H9 (cell line): ENCODE results near the gene CCR5. TPM values are rescaled to one million over a fixed set of nuclear protein-coding genes. Genes with fewer than 3 reads are reported as not detected.
"Not testable (repeated sequence)": the region's sequence is repeated elsewhere in the genome, so short reads cannot be mapped to it uniquely, and the experiment has no call there.

Experiments
- DNase-seq: peaks from one replicate; pipeline ENCODE4 v3.0.0-alpha.2; 2017
- H2AFZ ChIP-seq: one replicate; pipeline ENCODE4 v1.6.1; 2013; ENCODE audit warnings: mild to moderate bottlenecking, low read length, control low read depth, moderate library complexity
- H2AK5ac ChIP-seq: 2 replicates; pipeline ENCODE4 v1.6.1; 2013; ENCODE audit warnings: low read length, control low read depth, mixed read lengths; ENCODE audit not compliant: insufficient read length
- H2BK120ac ChIP-seq: one replicate; pipeline ENCODE4 v1.6.1; 2013; ENCODE audit warnings: low read depth, mild to moderate bottlenecking, low read length, control low read depth, inconsistent platforms; ENCODE audit not compliant: poor library complexity, severe bottlenecking
- H2BK12ac ChIP-seq: 2 replicates; pipeline ENCODE4 v1.6.1; 2013; ENCODE audit warnings: low read length, control low read depth, mixed read lengths, low read depth; ENCODE audit not compliant: insufficient read length
- H2BK15ac ChIP-seq: 2 replicates; pipeline ENCODE4 v1.6.1; 2013; ENCODE audit warnings: low read depth, low read length, control low read depth
- H2BK20ac ChIP-seq: one replicate; pipeline ENCODE4 v1.6.1; 2013; ENCODE audit warnings: low read depth, mild to moderate bottlenecking, low read length, control low read depth, inconsistent platforms; ENCODE audit not compliant: poor library complexity, severe bottlenecking
- H2BK5ac ChIP-seq: 2 replicates; pipeline ENCODE4 v1.6.1; 2013; ENCODE audit warnings: low read length, control low read depth, mixed read lengths; ENCODE audit not compliant: insufficient read length
- H3K14ac ChIP-seq: 2 replicates; pipeline ENCODE4 v1.6.1; 2013; ENCODE audit warnings: low read length, control low read depth; ENCODE audit not compliant: insufficient read depth
- H3K18ac ChIP-seq: 2 replicates; pipeline ENCODE4 v1.6.1; 2013; ENCODE audit warnings: low read depth, mild to moderate bottlenecking, mixed read lengths, low read length, control low read depth; ENCODE audit not compliant: insufficient read length
- H3K23ac ChIP-seq: 2 replicates; pipeline ENCODE4 v1.6.1; 2013; ENCODE audit warnings: low read length, control low read depth, mixed read lengths, low read depth; ENCODE audit not compliant: insufficient read length
- H3K23me2 ChIP-seq: 2 replicates; pipeline ENCODE4 v1.6.1; 2013; ENCODE audit warnings: low read depth, mild to moderate bottlenecking, mixed read lengths, low read length, control low read depth; ENCODE audit not compliant: insufficient read length, poor library complexity, severe bottlenecking
- H3K27ac ChIP-seq: 2 replicates; pipeline ENCODE4 v1.5.1; 2013; ENCODE audit warnings: low read length, control low read depth, mixed read lengths, low read depth; ENCODE audit not compliant: insufficient read length
- H3K27me3 ChIP-seq: 2 replicates; pipeline ENCODE4 v1.6.1; 2013; ENCODE audit warnings: low read length, control low read depth, inconsistent platforms; ENCODE audit not compliant: insufficient read depth
- H3K4ac ChIP-seq: 2 replicates; pipeline ENCODE4 v1.6.1; 2013; ENCODE audit warnings: low read depth, mild to moderate bottlenecking, control low read depth, inconsistent platforms, low read length, moderate library complexity
- H3K4me1 ChIP-seq: 2 replicates; pipeline ENCODE4 v1.6.1; 2013; ENCODE audit warnings: low read length, control low read depth, inconsistent platforms; ENCODE audit not compliant: insufficient read depth
- H3K4me2 ChIP-seq: 2 replicates; pipeline ENCODE4 v1.6.1; 2013; ENCODE audit warnings: low read length, control low read depth, mixed read lengths; ENCODE audit not compliant: insufficient read length, insufficient read depth
- H3K56ac ChIP-seq: 2 replicates; pipeline ENCODE4 v1.6.1; 2013; ENCODE audit warnings: low read depth, mild to moderate bottlenecking, mixed read lengths, low read length, control low read depth; ENCODE audit not compliant: insufficient read length
- H3K79me1 ChIP-seq: 2 replicates; pipeline ENCODE4 v1.6.1; 2013; ENCODE audit warnings: low read depth, mild to moderate bottlenecking, moderate library complexity, low read length, control low read depth, inconsistent platforms; ENCODE audit not compliant: insufficient read depth, poor library complexity, severe bottlenecking
- H3K79me2 ChIP-seq: 2 replicates; pipeline ENCODE4 v1.6.1; 2013; ENCODE audit warnings: low read length, control low read depth, inconsistent platforms; ENCODE audit not compliant: insufficient read depth
- H3K9ac ChIP-seq: 2 replicates; pipeline ENCODE4 v1.6.1; 2013; ENCODE audit warnings: low read length, control low read depth, mixed read lengths; ENCODE audit not compliant: insufficient read length; ENCODE audit errors: extremely low read depth
- H3K9me3 ChIP-seq: one replicate; pipeline ENCODE4 v1.6.1; 2013; ENCODE audit warnings: low read depth, low read length, inconsistent platforms; ENCODE audit not compliant: control insufficient read depth
- H3T11ph ChIP-seq: one replicate; pipeline ENCODE4 v1.6.1; 2013; ENCODE audit warnings: mild to moderate bottlenecking, low read length, control low read depth, inconsistent platforms
- H4K20me1 ChIP-seq: one replicate; pipeline ENCODE4 v1.6.1; 2013; ENCODE audit not compliant: control insufficient read depth, insufficient read length, insufficient read depth
- H4K5ac ChIP-seq: 2 replicates; pipeline ENCODE4 v1.6.1; 2013; ENCODE audit warnings: low read depth, mild to moderate bottlenecking, mixed read lengths, low read length, control low read depth; ENCODE audit not compliant: insufficient read length
- H4K8ac ChIP-seq: replicated peaks from 2 replicates; pipeline ENCODE4 v1.6.1; 2013; ENCODE audit warnings: low read length, control low read depth, mixed read lengths, low read depth; ENCODE audit not compliant: insufficient read length
- H4K91ac ChIP-seq: 2 replicates; pipeline ENCODE4 v1.6.1; 2013; ENCODE audit warnings: low read depth, mild to moderate bottlenecking, moderate library complexity, mixed read lengths, low read length, control low read depth; ENCODE audit not compliant: insufficient read length
- H3K27ac Mint-ChIP-seq, 3 experiments: 2 replicates in 2 of 3; 3 replicates in 1 of 3; pipeline ENCODE4 v1.8.0; 2020 to 2021; ENCODE audit warnings: mixed read lengths in 3 of 3, mild to moderate bottlenecking in 1 of 3, moderate library complexity in 1 of 3
- H3K27me3 Mint-ChIP-seq: 2 replicates; pipeline ENCODE4 v1.8.0; 2021; ENCODE audit warnings: low read depth, mild to moderate bottlenecking, moderate library complexity, mixed read lengths
- H3K36me3 Mint-ChIP-seq, 3 experiments: 2 replicates in 2 of 3; 3 replicates in 1 of 3; pipeline ENCODE4 v1.8.0; 2020 to 2021; ENCODE audit warnings: low read depth in 3 of 3, mixed read lengths in 3 of 3; ENCODE audit not compliant: insufficient read depth in 1 of 3
- H3K4me1 Mint-ChIP-seq, 2 experiments: 2 replicates each; pipeline ENCODE4 v1.8.0; 2020; ENCODE audit warnings: mixed read lengths in 2 of 2
- H3K4me3 Mint-ChIP-seq, 2 experiments: 2 replicates in 1 of 2; 3 replicates in 1 of 2; pipeline ENCODE4 v1.8.0; 2020 to 2021; ENCODE audit warnings: mild to moderate bottlenecking in 2 of 2, mixed read lengths in 2 of 2, moderate library complexity in 1 of 2
- H3K9me3 Mint-ChIP-seq, 2 experiments: 2 replicates in 1 of 2; 3 replicates in 1 of 2; pipeline ENCODE4 v1.8.0; 2020; ENCODE audit warnings: mild to moderate bottlenecking in 2 of 2, mixed read lengths in 2 of 2, moderate library complexity in 1 of 2
- WGBS: extraction: QIAGEN DNeasy Blood & Tissue Kit; methylation state at CpG from one replicate; pipeline ENCODE4 v1.1.7; 2013; ENCODE audit warnings: missing lambda C conversion rate, low lambda C conversion rate, mixed read lengths; ENCODE audit not compliant: insufficient read length; ENCODE audit errors: extremely low coverage; 5-methylcytosine and 5-hydroxymethylcytosine counted together
- total RNA-seq: library from RNA; stranded (reverse); gene quantifications from 2 replicates; pipeline ENCODE4 v1.2.1, GENCODE V29; 2021
- TF ChIP-seq, protein P1 (sequence below): fragments of 200-600 bp; sonication (generic); conservative IDR thresholded peaks from 3 replicates; pipeline ENCODE4 v1.8.0; 2021; ENCODE audit warnings: antibody characterized with exemption, mild to moderate bottlenecking

CCR5 gene
- total RNA-seq, 1 experiment from 2014 or later, result not detected

DNA sequence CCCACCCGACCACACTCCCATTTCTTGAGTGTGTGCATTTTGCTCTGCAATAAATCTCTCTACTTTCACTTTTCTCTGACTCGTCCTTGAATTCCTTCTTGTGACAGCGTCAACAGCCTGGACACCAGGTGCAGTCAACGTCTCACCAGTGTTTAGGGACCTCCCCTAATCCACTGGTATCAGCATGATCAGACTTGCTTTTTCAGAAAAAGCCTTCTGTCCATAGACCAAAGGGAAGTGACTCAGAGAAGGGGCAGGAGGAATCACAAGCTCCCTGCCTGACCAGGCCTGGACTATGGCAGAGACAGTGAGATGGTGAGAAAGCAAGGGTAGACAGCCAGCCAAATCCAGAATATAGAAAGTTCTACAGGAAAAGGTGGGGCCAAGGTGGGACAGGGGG is 15.5 kb downstream of the CCR5 start:
- Histone ChIP-seq H3K9ac (no peak overlapping the region), H2BK12ac (no peak overlapping the region), H3K9me3 (no peaks in the 10 kb centered on the region), H2BK20ac (no peak overlapping the region), H2BK5ac (no peak overlapping the region), H3K4me1 (no peaks in the 10 kb centered on the region), H3K56ac (no peak overlapping the region), H2BK15ac (no peak overlapping the region), H4K8ac (no peak overlapping the region), H4K20me1 (no peaks in the 10 kb centered on the region), H3K23ac (no peak overlapping the region), H3K18ac (no peak overlapping the region), H3K27ac (no peak overlapping the region), H3K4me2 (no peak overlapping the region), H3K79me1 (no peaks in the 10 kb centered on the region), H3K4ac (no peak overlapping the region), H2AK5ac (no peak overlapping the region), H2AFZ (no peak overlapping the region), H3T11ph (no peak overlapping the region), H3K79me2 (no peaks in the 10 kb centered on the region), H4K5ac (no peak overlapping the region), H3K23me2 (no peaks in the 10 kb centered on the region), H2BK120ac (no peak overlapping the region), H3K27me3 (no peaks in the 10 kb centered on the region), H4K91ac (no peak overlapping the region), H3K14ac (no peak overlapping the region)
- TF ChIP-seq, protein P1, sequence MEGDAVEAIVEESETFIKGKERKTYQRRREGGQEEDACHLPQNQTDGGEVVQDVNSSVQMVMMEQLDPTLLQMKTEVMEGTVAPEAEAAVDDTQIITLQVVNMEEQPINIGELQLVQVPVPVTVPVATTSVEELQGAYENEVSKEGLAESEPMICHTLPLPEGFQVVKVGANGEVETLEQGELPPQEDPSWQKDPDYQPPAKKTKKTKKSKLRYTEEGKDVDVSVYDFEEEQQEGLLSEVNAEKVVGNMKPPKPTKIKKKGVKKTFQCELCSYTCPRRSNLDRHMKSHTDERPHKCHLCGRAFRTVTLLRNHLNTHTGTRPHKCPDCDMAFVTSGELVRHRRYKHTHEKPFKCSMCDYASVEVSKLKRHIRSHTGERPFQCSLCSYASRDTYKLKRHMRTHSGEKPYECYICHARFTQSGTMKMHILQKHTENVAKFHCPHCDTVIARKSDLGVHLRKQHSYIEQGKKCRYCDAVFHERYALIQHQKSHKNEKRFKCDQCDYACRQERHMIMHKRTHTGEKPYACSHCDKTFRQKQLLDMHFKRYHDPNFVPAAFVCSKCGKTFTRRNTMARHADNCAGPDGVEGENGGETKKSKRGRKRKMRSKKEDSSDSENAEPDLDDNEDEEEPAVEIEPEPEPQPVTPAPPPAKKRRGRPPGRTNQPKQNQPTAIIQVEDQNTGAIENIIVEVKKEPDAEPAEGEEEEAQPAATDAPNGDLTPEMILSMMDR, result no peak
- no CpG with 5 or more reads among the region's 4 CpGs for WGBS
- Mint-ChIP-seq H3K36me3 (no peaks in the 10 kb centered on the region), H3K27me3 (no peaks in the 10 kb centered on the region), H3K9me3 (peaks cover 0 to 3% of the 10 kb centered on the region in 2 experiments; a peak in 2 of 5 replicates), H3K27ac (no peak overlapping the region), H3K4me1 (peaks cover 17 to 18% of the 10 kb centered on the region in 2 experiments), H3K4me3 (no peak overlapping the region)
- DNase-seq, result no peak

DNA sequence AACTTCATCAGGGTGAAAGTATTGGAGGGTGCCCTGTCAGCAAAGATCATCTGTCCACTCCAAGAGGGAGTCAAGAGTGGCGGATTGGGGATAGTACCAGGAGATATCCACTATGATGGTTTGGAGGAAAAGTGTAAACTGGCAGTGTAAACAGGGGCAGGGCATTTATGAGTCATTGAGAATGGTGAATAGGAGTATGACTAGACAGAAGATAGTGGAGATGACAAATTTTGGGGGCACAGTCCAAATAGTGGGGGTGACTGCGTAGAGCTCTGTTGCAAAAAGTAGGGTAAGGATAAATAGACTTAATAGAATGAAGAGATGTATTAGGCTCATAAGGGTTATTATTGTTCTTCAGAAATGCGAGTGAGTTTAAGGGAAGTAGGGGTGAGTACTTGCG is 18.1 kb downstream of the CCR5 start:
- H3K36me3 Mint-ChIP-seq, result not testable (repeated sequence)

More for the DNA sequence above, 18.1 kb downstream of the CCR5 start:
- H2BK12ac ChIP-seq, H3K9me3 ChIP-seq, H3K27me3 Mint-ChIP-seq, H3T11ph ChIP-seq, H3K4me2 ChIP-seq, H3K23ac ChIP-seq, H4K91ac ChIP-seq, H3K27me3 ChIP-seq, H3K4ac ChIP-seq, H2AFZ ChIP-seq, H2BK15ac ChIP-seq, H4K20me1 ChIP-seq, H3K23me2 ChIP-seq, H4K8ac ChIP-seq, H2BK20ac ChIP-seq, H3K79me1 ChIP-seq, H2BK120ac ChIP-seq, H3K4me3 Mint-ChIP-seq, H3K27ac Mint-ChIP-seq, H3K79me2 ChIP-seq, H3K27ac ChIP-seq, H3K56ac ChIP-seq, H3K4me1 ChIP-seq, H4K5ac ChIP-seq, H3K14ac ChIP-seq, H3K18ac ChIP-seq, H3K9ac ChIP-seq, H2BK5ac ChIP-seq, H3K9me3 Mint-ChIP-seq, DNase-seq, H2AK5ac ChIP-seq: not testable (repeated sequence)
- no CpG with 5 or more reads among the region's 4 CpGs for WGBS
- peaks cover 15 to 22% of the 10 kb centered on the region in 2 experiments for H3K4me1 Mint-ChIP-seq
